Tibial artery (tissue), 4 donors: ENCODE measurements around the gene RNF4.
A peak's percentile ranks its signal among the peaks of the same experiment; 100 is the strongest.

Experiments
- DNase-seq, 2 donors: peaks; one replicate each; pipeline ENCODE4 v3.0.0-alpha.2; 2019
- H3K27ac ChIP-seq, 2 donors: fragments of 200-600 bp; sonication (generic) in 1 of 2; 1 replicate in 1 of 2; 2 replicates in 1 of 2; pipeline ENCODE4 v1.5.1; 2018 to 2019; ENCODE audit warnings: mild to moderate bottlenecking in 1 of 2
- H3K27me3 ChIP-seq, 2 donors: fragments of 200-600 bp; sonication (generic) in 1 of 2; one replicate each; pipeline versions ENCODE4 v1.5.1 to v1.6.0; 2016 to 2019
- H3K36me3 ChIP-seq, 3 donors: fragments of 200-600 bp; sonication (generic) in 2 of 3; one replicate each; pipeline ENCODE4 v1.5.1; 2016 to 2019; ENCODE audit warnings: mild to moderate bottlenecking in 2 of 3
- H3K4me1 ChIP-seq, 4 donors: fragments of 200-600 bp; sonication (generic) in 2 of 4; 1 replicate in 3 of 4; 2 replicates in 1 of 4; pipeline ENCODE4 v1.5.1; 2016 to 2019
- H3K4me3 ChIP-seq, 2 donors: fragments of 200-600 bp; sonication (generic) in 1 of 2; 1 replicate in 1 of 2; 2 replicates in 1 of 2; pipeline ENCODE4 v1.5.1; 2018 to 2019; ENCODE audit warnings: mild to moderate bottlenecking in 2 of 2
- H3K9me3 ChIP-seq, 3 donors: fragments of 200-600 bp; sonication (generic) in 1 of 3; one replicate each; pipeline ENCODE4 v1.5.1; 2016 to 2019
- intact Hi-C: fragments of 100-400 bp; cut with DNase I; formaldehyde crosslinking; loops from one replicate; pipeline ENCODE4 v1.15.0; 2023; ENCODE audit warnings: low total_unique reads
- TF ChIP-seq, protein P1 (sequence below), 2 experiments: fragments of 200-600 bp in 1 of 2; fragments of 450-650 bp in 1 of 2; IDR thresholded peaks; one replicate each; pipeline ENCODE4 v1.5.1; 2017 to 2019; ENCODE audit warnings: antibody characterized with exemption in 2 of 2, mild to moderate bottlenecking in 1 of 2, moderate library complexity in 1 of 2

RNF4 gene

DNA sequence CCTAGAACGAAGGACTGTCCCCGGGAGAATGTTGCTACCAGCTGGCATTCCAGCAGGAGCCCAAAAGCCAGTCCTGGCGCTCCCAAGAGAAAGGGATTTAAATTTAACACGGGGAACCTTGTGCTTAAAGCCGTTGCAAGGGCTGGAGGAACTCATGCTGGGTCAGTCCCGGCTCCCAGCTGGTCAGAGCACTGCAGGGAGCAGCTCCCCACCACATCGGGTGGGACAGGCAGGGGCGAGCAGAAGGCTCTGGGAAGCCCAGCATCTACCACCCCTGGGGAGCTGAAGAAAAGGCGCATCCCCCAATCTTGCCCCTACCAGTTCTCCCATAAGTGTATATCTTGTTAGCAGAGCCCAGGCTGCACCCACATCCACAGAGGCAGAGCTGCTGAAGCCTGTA, 34.5 kb upstream of the RNF4 start:
- Histone ChIP-seq H3K36me3 (no peaks in the 10 kb centered on the region), H3K27me3 (peaks cover 0 to 17% of the 10 kb centered on the region in 2 donors), H3K9me3 (no peaks in the 10 kb centered on the region), H3K27ac (no peak overlapping the region), H3K4me1 (peaks cover 0 to 3% (median 0%) of the 10 kb centered on the region in 4 donors), H3K4me3 (no peak overlapping the region)
- intact Hi-C loops: no loop called here
- TF ChIP-seq, protein P1, sequence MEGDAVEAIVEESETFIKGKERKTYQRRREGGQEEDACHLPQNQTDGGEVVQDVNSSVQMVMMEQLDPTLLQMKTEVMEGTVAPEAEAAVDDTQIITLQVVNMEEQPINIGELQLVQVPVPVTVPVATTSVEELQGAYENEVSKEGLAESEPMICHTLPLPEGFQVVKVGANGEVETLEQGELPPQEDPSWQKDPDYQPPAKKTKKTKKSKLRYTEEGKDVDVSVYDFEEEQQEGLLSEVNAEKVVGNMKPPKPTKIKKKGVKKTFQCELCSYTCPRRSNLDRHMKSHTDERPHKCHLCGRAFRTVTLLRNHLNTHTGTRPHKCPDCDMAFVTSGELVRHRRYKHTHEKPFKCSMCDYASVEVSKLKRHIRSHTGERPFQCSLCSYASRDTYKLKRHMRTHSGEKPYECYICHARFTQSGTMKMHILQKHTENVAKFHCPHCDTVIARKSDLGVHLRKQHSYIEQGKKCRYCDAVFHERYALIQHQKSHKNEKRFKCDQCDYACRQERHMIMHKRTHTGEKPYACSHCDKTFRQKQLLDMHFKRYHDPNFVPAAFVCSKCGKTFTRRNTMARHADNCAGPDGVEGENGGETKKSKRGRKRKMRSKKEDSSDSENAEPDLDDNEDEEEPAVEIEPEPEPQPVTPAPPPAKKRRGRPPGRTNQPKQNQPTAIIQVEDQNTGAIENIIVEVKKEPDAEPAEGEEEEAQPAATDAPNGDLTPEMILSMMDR (IDR thresholded peaks at IDR 0.05): no peak
- no peak for DNase-seq

DNA sequence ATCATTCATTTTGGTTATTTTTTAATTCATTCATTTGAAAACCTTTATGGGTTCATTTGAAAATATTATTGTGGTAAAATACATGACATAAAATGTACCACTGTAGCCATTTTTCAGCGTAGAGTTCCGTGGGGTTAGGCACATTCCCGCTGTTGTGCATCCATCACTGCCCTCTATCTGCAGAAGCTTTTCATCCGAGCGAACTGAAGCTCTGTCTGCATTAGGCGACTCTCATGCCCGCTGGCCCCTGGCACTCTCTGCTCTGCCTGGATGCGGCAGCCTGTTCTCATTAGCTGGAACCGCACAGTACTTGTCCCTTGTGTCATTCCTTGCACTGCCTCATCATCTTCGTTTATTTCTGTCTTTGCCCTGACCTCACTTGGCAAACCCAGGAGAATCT, 32.6 kb upstream of the RNF4 start:
- peak in 1 of 2 donors; percentile 42 for DNase-seq
- H3K9me3 ChIP-seq: no peaks in the 10 kb centered on the region
- TF ChIP-seq, protein P1 (IDR thresholded peaks at IDR 0.05): no peak
- H3K36me3 ChIP-seq: no peaks in the 10 kb centered on the region
- no peak overlapping the region for H3K4me3 ChIP-seq
- intact Hi-C loops: no loop called here
- peaks cover 0 to 17% of the 10 kb centered on the region in 2 donors for H3K27me3 ChIP-seq
- H3K4me1 ChIP-seq: peaks cover 0 to 3% (median 0%) of the 10 kb centered on the region in 4 donors
- H3K27ac ChIP-seq: no peak overlapping the region

DNA sequence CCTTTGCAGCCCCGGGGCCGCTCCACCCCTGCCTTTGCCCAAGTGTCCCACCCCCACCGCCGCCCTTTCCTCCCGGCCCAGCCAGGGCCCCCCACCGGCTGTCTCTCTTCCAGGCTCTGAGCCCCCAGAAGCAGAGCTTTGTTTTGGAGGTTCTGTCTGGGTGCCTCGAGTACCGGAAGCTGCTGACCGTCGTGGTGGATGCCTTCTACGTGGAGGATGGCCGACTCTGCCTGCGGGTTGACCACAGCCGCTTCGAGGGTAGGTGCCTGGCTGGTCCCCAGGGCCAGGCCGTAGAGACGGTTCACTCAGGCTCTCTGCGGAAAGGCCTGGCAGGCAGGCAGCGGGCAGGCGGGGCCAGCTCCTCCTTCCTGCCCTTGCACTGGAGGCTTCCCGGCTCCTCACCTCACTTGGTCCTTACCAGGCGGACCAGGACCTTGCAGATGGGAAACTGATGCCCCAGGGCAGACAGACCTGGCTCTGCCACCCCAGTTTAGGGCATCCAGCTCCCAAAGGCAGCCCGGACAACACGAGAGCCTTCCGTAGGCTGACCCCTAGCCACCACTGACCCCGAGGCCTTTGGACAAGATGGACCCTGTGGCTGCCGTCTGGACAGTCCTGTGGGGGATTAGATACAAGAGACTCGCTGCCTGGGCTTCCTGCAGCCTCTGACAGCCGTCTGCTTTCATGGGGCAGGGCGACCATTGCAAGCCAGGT, 32.0 kb upstream of the RNF4 start:
- TF ChIP-seq, protein P1 (IDR thresholded peaks at IDR 0.05): no peak
- DNase-seq: peak in 1 of 2 donors; percentile 45
- no peaks in the 10 kb centered on the region for H3K9me3 ChIP-seq
- H3K27ac ChIP-seq: no peak overlapping the region
- peaks cover 0 to 3% (median 0%) of the 10 kb centered on the region in 4 donors for H3K4me1 ChIP-seq
- intact Hi-C loops: no loop called here
- no peak overlapping the region for H3K4me3 ChIP-seq
- H3K36me3 ChIP-seq: no peaks in the 10 kb centered on the region
- peaks cover 0 to 23% of the 10 kb centered on the region in 2 donors for H3K27me3 ChIP-seq

DNA sequence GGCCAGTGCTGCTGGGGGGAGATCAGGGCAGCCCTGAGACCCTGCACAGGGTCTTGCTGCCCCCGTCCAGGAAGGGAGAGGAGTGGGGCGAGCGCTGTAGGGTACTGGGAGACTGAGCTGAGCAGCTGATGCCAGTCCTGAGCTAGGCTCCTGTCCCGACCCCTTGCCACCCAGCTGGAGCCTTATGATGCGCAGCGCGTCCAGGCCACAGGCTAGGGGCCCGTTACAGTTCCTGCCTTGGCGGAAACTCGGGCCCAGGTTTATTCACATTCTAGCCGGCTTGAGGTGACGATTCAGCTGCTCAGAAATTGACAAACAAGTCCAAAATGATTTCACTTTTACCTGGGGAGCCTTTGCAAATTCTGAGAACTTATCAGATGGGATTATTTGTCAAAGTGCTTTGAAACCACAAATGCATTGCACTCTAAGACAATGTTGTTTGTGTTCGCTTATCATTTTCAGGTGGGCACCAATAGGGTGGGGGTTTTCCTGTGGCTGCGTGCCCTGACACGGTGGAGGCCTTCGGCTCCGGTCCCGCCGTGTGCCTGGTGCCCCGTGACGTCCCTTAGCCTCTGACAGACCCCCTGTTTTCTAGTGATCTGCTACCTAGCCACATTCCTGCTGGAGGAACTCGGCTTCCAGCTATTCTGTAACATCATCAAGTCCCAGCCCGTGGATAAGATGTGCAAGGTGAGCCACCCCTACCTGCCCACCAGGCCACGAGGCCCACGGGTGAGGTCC, 31.3 kb upstream of the RNF4 start:
- intact Hi-C loops: no loop called here
- DNase-seq: peak in 1 of 2 donors; percentile 46
- Histone ChIP-seq H3K4me1 (peaks cover 0 to 3% (median 0%) of the 10 kb centered on the region in 4 donors), H3K27ac (no peak overlapping the region), H3K9me3 (no peaks in the 10 kb centered on the region), H3K36me3 (no peaks in the 10 kb centered on the region), H3K27me3 (peaks cover 0 to 24% of the 10 kb centered on the region in 2 donors), H3K4me3 (no peak overlapping the region)
- TF ChIP-seq, protein P1 (IDR thresholded peaks at IDR 0.05): no peak

DNA sequence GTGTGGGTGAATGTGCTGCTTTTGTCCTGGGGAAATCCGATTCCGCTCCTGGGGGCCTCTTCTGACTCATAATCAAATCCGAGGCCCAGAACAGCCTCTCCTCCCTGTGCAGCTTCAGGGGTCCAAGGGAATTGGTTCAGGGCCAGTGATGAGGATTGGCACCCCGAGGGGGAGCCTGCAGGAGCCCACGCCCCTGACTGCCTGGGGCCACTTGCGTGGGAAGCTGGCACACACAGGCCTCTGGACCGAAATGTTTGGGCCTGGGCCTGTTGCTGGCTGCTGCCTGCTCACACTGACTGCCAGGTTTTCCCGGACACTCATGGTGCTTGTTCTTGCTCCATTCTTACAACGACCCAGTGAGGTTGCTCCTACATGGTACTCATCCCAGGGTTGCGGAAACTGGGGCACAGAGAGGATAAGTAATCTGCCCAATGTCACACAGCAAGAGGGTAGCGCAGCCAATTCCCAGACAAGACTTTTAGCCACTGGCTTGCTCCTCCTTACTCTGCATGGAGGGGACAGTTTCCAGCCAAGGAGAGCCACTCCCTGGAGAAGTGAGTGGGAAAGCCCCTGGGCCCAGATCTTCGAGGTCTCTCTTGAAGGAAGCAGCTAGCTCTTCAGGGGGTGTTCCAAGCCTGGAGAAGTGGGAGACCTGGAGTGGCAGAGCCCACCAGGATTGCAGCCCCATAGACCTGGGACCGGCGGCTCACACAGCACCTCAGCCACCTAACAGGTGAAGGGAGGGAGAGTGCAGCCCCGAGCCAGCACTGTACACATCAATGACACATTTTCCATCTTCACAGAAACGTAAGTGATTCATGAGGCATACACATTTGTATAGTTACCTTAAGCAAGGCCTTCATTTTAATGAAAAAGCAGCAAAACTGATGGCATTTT, 29.8 kb upstream of the RNF4 start:
- DNase-seq: no peak
- Histone ChIP-seq H3K4me1 (no peaks in the 10 kb centered on the region), H3K27me3 (peaks cover 0 to 12% of the 10 kb centered on the region in 2 donors), H3K36me3 (no peaks in the 10 kb centered on the region), H3K27ac (no peak overlapping the region), H3K9me3 (no peaks in the 10 kb centered on the region), H3K4me3 (no peak overlapping the region)
- intact Hi-C loops: no loop called here
- TF ChIP-seq, protein P1 (IDR thresholded peaks at IDR 0.05): no peak
